Stimulated activated CD4-positive, alpha-beta T cell treated with anti-CD3 and anti-CD28 coated beads, TNF-alpha, amount 100 ng/mL, for 48 hours (primary cell): ENCODE data around the gene PLPP1.
"Not testable (repeated sequence)": the region's sequence is repeated elsewhere in the genome, so short reads cannot be mapped to it uniquely, and the experiment has no call there.

Source experiments
- DNase-seq, 3 donors: peaks; one replicate each; pipeline ENCODE4 v3.0.0-alpha.2; 2020; ENCODE audit warnings: low read depth in 3 of 3

Gene PLPP1

DNA sequence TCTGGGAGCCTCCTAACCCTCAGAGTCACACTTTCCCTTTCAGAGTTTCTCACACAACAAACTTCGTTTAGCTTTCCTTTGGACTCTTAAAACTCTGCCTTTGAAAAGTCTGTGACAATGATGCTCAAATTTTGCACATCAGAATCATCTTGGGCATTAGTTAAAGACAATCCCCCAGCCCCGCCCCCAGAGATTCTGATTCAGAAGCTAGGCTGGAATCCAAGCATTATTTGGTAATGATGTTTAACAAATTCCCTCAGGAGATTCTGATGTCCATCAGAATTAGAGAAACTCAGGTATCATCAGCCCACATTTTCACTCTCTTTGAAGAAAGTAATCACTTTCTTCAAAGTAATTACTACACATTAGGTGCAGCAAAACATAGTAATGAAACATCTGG is 9.6 kb upstream of the PLPP1 start:
- no peak for DNase-seq

DNA sequence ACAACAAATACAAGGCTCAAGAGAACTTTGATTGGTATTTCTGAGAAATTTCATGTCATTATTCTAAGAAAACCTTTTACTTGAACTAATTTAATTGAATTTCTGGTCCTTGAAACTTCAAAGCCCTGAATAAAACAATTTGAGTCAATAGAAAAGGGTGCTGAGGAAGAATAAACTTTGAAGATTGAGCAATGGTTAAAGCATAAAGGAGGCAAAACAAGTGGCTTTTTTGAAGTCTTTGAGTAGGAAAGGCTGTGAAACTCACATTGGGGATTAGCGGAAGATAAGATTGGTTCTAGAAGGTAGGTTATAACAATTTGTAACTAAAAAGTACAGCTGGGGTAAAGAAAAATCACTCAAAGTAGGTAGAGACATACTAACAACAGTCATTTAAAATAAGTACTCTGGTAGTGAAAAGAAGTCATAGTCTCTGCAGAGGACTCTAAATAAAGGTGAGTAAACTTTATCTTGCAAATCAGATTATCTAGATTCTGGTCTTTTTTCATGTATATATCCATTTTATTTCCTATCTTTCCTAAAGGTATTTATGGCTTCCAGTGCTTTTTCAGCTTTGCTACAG is 6.4 kb upstream of the PLPP1 start:
- no peak for DNase-seq

DNA sequence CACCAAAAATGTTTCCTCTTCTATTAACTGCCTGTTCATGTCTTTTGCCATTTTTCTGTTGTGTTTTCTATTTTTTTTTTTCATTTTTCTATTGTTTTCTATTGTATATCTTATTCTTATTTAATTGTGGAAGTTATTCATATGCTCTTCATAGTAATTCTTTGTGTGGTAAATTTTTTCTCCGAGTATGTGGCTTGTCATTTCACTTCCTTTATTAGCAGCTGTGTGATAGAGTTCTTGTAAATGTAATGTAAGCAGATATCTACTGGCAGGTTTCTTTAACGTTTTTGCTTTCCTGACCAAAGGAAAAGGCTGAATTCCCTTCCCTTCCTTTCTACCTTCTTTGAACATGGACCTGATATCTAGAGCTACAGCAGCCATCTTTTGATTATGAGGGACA is 5.8 kb upstream of the PLPP1 start:
- DNase-seq, result no peak

DNA sequence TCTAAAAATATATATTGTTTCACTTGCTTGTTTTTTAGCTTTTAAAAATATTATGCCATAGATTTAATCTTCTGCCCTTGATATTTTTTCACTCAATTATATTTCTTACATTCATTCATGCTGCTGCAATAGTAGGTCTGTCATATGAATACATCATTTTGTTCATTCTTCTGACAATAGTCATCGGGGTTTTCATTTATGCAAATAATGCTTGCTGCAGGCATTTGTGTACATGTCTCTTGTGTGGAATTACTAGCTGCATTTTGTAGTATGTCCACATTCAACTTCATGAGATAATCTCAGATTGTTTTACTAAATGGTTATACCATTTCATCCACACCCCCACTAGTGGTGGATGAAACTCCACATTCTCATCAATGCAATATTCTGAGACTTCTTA is 5.3 kb upstream of the PLPP1 start:
- no peak for DNase-seq

DNA sequence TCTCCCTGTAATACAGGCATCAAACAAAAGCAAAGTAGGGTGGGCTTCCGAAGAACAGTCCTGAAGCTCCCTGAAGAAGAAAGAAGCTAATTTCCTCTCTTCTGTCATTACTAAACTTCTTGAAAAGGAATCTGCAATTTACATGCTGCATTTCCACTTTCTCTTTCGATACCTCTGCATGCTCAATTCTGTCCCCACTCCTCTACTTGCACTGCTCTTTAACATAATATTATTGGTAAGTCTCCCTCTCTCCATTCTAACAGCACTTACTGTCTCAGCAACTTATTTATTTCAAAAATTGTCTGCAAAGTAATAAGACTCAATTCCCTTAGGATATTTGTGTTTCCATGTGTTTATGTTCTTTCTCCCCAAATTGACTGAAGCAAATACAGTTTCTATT is 3.9 kb upstream of the PLPP1 start:
- no peak for DNase-seq

DNA sequence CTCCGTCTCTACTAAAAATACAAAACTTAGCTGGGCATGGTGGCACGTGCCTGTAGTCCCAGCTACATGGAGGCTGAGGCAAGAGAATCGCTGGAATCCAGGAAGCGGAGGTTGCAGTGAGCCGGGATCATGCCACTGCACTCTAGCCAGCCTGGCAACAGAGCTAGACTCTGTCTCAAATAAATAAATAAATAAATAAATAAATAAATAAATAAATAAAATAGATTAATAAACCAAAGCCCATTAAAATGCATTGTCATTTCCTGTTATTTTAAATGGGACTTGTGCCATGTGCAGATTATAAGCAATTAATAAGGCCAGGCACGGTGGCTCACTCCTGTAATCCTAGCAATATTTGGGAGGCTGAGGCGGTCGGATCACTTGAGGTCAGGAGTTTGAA is 2.6 kb upstream of the PLPP1 start:
- not testable (repeated sequence) for DNase-seq

DNA sequence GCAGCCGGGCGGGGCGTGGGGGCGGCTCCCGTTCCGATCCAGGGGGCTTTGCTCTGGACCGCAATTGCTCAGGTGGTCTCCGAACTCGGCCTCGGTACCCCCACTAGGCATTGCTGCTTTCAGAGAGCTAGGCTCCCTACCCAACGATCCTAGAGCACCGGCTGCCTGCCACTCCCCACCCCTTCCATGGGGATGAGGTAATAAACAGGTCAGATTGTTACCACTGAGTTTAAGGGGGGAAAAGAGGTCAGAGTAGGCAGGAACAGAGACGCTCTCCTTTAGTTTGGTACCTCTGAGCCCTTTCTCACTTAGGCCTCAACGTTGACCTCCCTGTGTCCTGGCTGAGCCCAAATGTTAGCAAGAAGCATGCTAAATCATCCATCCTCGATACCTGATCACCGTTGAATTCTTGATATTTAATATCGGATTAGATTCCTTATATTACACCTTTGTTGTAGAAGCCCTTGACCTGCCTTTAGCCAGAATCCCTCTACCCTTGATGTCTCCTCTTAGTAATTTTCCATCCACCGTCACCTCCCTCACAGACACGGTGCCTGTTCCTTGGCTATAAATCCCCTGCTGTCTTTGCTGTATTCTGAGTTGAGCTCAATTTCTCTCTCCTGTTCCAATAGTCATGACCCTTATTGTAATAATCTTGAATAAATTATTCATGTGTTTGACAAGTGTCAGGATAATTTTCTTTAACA is 588 bp upstream of the PLPP1 start:
- no peak for DNase-seq

DNA sequence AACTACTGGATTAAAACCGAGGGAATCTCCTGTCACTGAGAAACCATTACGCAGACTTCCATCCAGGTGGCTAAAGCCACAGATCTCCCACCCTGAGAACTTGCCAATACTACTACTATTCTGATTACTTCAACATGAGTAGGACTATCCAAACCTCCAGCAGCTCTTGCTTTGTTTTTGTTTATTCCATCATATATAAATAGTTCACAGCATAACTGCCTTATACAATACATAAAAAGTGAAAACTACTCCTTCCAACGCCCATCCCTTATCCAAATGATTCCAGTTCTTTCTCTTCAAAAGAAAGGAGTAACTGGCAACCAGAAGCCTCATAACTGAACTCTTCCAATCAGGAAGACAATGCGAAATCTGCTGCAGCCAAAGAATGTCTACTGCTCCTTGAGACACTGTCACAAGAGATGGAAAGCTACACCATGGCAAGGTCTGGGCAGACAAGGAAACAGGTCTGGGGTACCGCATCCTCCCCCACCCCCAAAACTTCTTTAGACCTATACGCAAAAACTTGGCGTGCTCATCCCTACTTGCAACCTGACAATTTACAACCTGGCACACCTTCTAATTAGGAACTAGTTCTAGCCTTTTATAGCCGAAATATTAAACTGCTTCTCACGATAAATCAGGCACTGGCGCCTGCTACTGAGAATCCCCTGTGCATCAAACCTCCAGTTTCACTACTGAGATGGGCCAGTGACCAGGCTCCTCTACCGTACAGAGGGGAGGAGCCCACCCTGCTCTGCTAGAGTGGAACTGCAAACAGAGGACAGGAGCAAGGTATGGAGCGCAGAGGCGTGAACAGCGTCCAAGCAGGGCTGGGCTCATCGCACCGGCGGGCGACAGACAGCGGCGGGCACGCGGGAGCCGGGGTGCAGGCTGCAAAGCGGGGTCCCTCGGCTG is 986 bp downstream of the PLPP1 start:
- no peak for DNase-seq

DNA sequence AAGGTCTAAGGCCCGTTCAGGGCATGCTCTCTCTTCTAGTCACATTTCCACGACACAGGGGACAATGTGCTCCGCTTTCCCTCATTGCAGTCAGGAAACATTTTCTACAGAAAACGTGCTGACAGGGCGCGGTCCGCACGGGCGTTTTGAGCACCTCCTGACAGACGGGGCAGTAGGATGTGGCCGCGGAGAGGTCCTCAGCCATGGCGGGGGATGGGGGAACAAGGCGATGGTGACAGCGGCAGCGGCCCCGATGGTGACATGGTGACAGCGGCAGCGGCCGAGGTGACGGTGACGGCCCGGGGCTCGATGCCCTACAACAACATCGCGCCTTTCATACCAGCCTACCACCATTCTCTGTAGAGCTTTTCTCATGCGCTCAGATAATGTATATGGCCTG is 4.1 kb downstream of the PLPP1 start:
- DNase-seq, result no peak

DNA sequence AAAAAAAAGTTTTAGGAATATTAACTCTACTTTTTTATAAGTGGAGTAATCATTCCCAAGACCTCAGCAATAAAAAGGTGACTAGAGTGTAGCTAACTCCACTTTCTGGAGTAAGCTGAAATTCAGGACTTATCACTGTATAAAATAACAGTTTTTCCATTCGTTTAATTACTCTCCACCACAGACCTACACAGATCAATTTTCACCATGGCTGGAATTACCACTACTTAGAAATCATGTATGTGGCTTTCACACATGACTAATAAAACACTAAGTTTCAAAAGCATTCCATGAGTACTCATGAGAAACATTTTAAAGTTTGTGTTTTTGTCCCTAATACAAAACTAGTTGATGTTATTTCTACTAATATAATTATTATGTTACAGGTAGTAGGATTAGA is 9.9 kb downstream of the PLPP1 start:
- DNase-seq, result no peak

DNA sequence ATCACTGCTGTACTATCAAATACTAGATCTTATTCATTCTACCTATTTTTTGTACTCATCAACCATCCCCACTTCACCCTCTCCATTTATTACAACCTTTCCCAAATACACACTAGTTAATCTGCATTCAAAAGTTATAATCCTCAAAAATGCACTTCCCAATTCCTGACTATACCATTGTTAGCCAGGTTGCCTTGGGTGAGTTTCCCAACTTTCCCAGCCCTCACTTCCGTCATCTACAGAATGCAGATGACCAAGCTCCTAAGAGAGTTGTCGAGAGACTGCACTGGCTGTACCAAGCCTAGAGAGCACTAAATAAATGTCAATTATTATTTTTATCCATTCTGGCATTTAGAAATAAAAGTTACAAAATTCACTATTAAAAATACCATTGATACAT is 11.5 kb downstream of the PLPP1 start:
- DNase-seq, result no peak

DNA sequence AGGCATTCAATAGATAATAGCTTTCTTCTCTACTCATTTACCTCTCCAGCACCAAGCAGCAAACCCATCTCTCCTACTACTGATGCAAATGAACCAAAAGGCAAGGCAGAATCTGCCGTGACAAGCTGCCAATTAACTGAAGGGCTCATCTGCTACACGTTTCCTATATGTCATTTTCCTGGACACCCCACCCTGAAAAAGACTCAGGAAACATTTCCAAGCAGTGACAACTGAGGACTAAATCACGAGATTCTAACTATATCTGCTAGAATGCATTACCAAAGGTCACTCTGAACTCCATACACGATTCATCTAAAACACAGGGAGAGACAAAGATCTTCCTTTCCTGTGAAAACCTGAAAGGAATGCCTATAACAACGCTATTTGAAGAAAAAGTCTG is 12.9 kb downstream of the PLPP1 start:
- no peak for DNase-seq

DNA sequence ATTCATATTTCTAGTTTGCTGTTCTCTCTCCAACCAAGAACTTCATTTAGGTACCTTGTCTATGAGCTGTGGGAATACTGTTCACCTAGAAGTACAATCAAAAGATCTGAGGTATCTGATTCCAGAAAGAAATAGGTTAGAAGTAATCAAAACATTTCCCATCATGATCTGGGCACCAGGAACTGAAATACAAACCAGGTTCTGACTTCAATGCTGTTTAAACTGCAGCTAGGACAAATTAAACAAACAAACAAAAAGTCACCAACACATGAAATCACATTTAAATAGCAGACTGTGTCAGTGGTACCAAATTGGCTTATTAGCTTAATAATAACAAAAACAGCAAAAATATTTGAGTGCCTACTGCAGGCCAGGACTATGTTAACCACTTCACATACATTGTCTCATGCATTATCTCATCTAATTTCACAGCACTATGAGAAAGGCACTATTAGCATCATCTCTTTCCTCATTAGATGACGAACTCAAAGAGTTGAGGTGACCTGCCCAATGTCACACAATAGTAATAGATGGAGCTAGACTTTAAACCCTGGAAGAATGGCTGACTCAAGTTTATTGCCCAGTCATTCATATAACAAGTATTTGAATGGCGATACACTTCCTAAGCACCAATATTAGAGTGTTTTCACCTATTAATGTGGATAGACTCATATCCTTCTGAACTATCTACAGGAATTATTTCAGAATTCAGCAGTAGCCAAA is 14.5 kb downstream of the PLPP1 start:
- no peak for DNase-seq

DNA sequence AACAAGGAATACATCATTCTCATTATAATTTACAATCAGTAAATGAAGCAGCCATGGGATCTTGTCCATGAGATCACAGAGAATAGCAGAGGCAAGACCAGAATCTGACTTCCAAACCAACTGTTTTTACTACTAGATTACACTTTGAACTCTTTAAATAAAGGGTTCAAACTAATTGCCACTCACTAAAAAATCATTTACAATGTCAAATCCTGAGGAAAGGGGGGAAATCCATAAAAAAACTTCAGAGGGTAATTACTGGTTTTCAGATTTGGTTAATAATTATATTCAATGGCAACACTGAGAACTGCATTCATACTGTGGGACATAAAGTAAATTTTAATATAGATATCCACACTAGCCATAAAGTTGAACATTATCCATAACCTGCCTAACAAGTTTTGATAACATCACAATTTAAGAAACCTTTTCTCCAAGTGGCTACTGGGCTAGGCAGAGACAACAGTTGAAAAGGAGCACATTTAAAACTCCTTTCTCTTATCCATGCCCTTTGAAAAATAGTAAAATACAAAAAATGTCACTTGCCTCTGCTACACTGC is 15.9 kb downstream of the PLPP1 start:
- DNase-seq, result no peak

DNA sequence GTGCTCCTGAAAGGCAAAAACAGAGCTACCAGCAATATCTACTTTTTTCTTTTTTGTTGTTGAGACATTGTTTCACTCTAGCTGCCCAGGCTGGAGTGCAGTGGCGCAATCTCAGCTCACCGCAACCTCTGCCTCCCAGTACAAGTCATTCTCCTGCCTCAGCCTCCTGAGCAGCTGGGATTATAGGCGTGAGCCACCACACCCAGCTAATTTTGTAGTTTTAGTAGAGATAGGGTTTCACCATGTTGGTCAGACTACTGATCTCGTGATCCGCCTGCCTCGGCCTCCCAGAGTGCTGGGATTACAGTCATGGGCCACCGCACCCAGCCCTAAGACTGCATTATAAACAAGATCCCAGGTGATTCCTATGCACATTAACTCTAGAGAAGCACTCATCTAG is 17.0 kb downstream of the PLPP1 start:
- DNase-seq, result no peak

DNA sequence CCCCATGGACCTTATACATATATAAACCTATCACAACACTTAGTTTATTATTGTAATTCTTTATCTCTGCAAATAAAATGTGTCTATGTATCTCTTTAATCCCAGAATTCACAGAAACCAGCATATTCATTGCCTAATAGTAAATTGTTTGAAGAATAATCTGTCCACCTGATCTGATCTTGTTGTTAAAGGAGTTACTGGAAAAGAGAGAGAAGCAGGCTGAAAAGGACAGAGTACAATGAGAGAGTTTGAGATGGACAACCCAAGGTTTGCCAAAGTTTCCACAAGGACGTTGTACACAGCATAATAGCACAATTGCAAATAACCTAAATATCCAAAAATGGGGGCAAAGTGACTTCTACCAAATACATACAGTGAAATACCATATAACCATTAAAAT is 23.8 kb downstream of the PLPP1 start:
- DNase-seq, result no peak

DNA sequence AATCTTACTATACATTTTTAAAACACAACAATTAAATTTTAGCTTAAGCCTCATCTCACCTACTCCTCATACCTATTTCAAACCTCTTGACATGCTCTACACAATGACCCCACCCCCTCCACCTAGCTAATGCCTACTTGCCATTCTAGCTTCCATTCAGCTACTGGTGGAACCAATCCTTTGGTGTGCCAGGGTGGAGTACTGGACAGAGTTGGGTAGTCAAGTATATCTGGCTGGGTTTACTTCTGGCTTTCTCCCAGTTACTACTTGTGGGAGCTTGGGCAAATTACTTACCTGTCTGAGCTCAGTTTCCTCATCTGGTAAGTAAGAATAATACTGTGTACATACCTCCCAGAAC is 24.3 kb downstream of the PLPP1 start:
- DNase-seq, result no peak

DNA sequence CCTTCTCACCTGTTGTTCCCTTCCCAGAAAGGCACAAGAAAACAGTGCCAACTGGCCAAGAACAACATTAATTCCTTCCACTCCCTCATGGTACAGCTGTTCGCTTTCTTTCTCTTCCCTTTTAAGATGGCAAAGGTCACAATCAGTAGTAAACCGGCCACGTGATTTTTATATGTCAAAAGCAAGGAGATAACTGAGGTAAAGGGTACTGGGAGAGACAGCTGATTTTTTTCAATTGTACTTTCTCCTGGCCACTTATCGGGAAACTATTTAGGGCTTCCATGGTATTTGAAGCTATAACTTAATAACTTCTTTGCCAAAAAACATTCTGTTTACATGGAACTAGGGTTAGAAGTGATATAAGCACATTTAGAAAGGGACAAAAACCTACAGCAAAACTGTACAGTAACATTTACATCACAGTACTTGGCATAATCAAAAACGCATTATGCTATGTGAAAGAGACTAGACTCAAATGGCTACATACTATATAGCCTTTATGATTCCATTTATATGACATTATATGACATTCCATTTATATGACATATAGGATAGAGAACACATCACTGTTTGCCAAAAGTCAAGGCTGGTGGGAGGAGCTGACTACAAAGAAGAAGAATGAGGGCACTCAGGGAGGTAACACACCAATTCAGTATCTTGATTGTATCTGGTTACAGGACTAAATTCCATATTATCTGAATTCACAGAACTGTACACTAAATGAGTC is 24.8 kb downstream of the PLPP1 start:
- DNase-seq, result no peak

DNA sequence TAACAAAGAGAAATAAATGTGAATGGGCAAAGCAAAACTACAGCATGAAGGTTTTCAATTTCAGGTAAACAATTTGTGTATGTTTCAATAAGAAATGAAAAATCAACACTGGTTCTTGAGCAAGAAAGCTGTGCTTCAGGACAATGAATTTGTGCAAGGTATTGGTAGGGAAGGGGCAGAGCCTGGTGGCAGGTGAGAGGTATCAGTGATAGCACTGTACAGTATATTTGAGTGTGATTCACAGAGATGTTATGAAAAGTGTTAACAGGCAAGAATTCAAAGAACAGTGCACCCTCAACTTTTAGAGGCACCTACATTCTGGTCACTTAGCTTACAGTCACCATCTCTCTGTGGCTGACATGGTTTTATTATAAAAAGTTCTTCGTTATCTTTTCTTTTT is 25.7 kb downstream of the PLPP1 start:
- DNase-seq, result no peak

DNA sequence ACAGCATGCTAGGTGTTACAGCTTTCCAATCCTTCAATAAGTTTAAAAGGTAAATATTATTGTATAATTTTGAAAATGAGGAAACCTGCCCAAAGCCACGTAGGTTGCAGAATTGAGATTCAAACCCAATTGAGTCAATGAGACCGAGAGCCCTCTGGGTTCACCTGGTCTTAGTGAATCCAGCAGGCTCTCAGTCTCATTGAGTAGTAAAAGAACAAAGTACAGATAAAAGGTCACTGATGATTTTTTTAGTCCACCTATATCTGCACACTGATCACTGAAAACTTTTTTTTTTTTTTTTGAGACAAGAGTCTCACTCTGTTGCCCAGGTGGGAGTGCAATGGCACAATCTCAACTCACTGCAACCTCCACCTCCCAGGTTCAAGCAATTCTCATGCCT is 27.2 kb downstream of the PLPP1 start:
- no peak for DNase-seq

DNA sequence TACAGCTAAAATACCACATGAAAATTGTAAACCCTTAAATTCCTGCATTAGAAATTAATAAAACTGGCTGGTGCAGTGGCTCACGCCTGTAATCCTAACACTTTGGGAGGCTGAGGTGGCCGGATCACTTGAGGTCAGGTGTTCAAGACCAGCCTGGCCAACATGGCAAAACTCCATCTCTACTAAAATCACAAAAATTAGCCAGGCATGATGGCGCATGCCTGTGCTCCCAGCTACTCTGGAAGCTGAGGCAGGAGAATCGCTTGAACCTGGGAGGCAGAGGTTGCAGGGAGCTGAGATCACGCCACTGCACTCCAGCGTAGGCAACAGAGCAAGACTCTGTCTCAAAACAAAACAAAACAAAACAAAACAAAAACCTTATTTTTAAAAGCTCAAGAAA is 29.1 kb downstream of the PLPP1 start:
- DNase-seq, result not testable (repeated sequence)
